Measurements from ENCODE around the gene INO80. TPM values are rescaled to one million over a fixed set of nuclear protein-coding genes. Genes with fewer than 3 reads are reported as not detected.

INO80 gene
- total RNA-seq, 2 experiments from 2014 or later: 22.2 to 25.1 TPM

DNA sequence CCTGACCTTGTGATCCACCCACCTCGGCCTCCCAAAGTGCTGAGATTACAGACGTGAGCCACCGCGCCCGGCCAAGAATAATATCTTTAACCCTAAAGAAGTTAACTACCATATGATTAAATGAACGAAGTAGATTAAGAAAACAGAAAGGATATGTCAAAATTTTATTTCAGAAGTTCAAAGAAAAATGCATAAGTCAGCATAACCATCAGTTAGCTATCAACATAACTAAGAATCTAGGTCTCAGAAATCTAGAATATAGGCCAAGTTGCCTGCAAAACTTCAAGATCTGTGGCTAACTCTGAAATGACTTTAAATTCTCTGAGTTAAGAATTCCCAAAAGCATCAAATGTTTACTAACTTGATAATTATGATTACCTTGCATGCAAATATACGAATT is 38.0 kb downstream of the INO80 start:
- ChIA-PET CTCF (interaction anchor here (0.6 to 1.5 kb wide), 3 partner anchors 57 to 771 kb away, joined by 3 to 4 read pairs (median 3); no protein-coding TSS in a partner anchor), POLR2A (interaction anchor here (0.8 kb wide), 1 partner anchor 149 kb away, joined by 3 read pairs; no protein-coding TSS in a partner anchor)
- Mint-ChIP-seq H3K4me3 (no peak overlapping the region), H3K36me3 (ENCODE audit: low read depth) (peaks cover 51% of the 10 kb centered on the region), H3K9me3 (ENCODE audit: low read depth) (no peaks in the 10 kb centered on the region), H3K27ac (no peak overlapping the region), H3K4me1 (no peaks in the 10 kb centered on the region), H3K27me3 (no peaks in the 10 kb centered on the region)
- no peak for ATAC-seq
- intact Hi-C loops (cut with DNase I, micrococcal nuclease): no loop called here
- DNase-seq: no peak

DNA sequence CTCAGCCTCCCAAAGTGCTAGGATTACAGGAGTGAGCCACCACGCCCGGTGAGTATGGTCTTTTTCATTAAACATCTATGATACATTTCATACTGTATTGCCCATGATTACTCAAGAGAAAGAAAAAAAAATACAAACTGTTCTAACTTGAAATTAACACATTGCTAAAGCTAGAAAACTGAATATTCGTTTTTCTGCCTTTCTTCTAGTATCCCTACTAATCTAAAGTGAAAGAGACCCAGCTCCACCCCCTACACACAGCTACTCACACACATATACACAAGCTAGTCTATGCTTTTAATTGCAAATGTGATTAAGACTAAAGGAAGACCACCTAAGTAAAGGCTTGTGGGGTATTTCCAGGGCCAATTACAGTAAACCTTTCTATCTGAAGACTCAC is 43.1 kb downstream of the INO80 start:
- H3K9me3 Mint-ChIP-seq (ENCODE audit: low read depth): no peaks in the 10 kb centered on the region
- intact Hi-C loops (cut with DNase I, micrococcal nuclease): no loop called here
- no peak overlapping the region for H3K4me3 Mint-ChIP-seq
- H3K4me1 Mint-ChIP-seq: no peaks in the 10 kb centered on the region
- ChIA-PET CTCF (interaction anchor here (0.7 kb wide), 1 partner anchor 9 kb away, joined by 3 read pairs; no protein-coding TSS in a partner anchor), POLR2A (no interaction called here)
- no peak overlapping the region for H3K27ac Mint-ChIP-seq
- no peak for DNase-seq
- no peaks in the 10 kb centered on the region for H3K27me3 Mint-ChIP-seq
- ATAC-seq: no peak
- peaks cover 50% of the 10 kb centered on the region for H3K36me3 Mint-ChIP-seq (ENCODE audit: low read depth)

- no peak overlapping the region for H3K27ac Mint-ChIP-seq
- no peaks in the 10 kb centered on the region for H3K27me3 Mint-ChIP-seq
- ATAC-seq (no peak), DNase-seq (no peak)
- CTCF ChIA-PET: interaction anchor here (0.6 kb wide), 1 partner anchor 213 kb away, joined by 4 read pairs; no protein-coding TSS in a partner anchor
- POLR2A ChIA-PET: no interaction called here
- H3K4me3 Mint-ChIP-seq: no peak overlapping the region
- H3K4me1 Mint-ChIP-seq: no peaks in the 10 kb centered on the region
- intact Hi-C loops (cut with DNase I, micrococcal nuclease): no loop called here
- no peaks in the 10 kb centered on the region for H3K9me3 Mint-ChIP-seq (ENCODE audit: low read depth)
- peaks cover 58% of the 10 kb centered on the region for H3K36me3 Mint-ChIP-seq (ENCODE audit: low read depth)
These were observed 44.1 kb downstream of the INO80 start for GRCh38 chr15:41072013-41072412.

DNA sequence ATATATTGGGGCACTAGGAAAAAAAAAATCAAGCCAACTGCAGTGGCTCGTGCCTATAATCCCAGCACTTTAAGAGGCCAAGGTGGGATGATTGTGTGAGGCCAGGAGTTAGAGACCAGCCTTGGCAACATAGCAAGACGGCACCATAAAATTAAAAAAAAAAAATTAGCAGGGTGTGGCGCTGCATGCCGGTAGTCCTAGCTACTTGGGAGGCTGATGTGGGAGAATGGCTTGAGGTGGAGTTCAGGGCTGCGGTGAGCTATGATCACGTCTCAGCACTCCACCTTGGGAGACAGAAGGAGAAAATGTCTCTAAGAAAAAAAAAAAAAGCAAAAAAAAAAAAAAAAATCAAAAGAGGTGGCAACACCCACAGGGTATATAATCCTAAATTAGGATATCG is 49.6 kb downstream of the INO80 start:
- no peak for ATAC-seq
- ChIA-PET CTCF (interaction anchor here (0.6 to 0.8 kb wide), 2 partner anchors 118 to 156 kb away, joined by 3 read pairs; no protein-coding TSS in a partner anchor), POLR2A (no interaction called here)
- Mint-ChIP-seq H3K36me3 (ENCODE audit: low read depth) (peaks cover 73% of the 10 kb centered on the region), H3K4me3 (no peak overlapping the region), H3K4me1 (no peaks in the 10 kb centered on the region), H3K27me3 (no peaks in the 10 kb centered on the region), H3K9me3 (ENCODE audit: low read depth) (peaks cover 2% of the 10 kb centered on the region), H3K27ac (no peak overlapping the region)
- intact Hi-C loops (cut with DNase I, micrococcal nuclease): no loop called here
- DNase-seq: no peak

- DNase-seq: no peak
- H3K4me3 Mint-ChIP-seq: no peak overlapping the region
- ATAC-seq: no peak
- H3K27ac Mint-ChIP-seq: no peak overlapping the region
- H3K4me1 Mint-ChIP-seq: no peaks in the 10 kb centered on the region
- POLR2A ChIA-PET: no interaction called here
- CTCF ChIA-PET: no interaction called here
- peaks cover 2% of the 10 kb centered on the region for H3K9me3 Mint-ChIP-seq (ENCODE audit: low read depth)
- H3K36me3 Mint-ChIP-seq (ENCODE audit: low read depth): peaks cover 73% of the 10 kb centered on the region
- intact Hi-C loops (cut with DNase I, micrococcal nuclease): no loop called here
- no peaks in the 10 kb centered on the region for H3K27me3 Mint-ChIP-seq
These were observed 54.4 kb downstream of the INO80 start for GRCh38 chr15:41061667-41062066.

- no peak overlapping the region for H3K4me3 Mint-ChIP-seq
- peaks cover 75% of the 10 kb centered on the region for H3K36me3 Mint-ChIP-seq (ENCODE audit: low read depth)
- peaks cover 2% of the 10 kb centered on the region for H3K9me3 Mint-ChIP-seq (ENCODE audit: low read depth)
- peak overlapping the region; percentile 47 for H3K27ac Mint-ChIP-seq
- CTCF ChIA-PET: no interaction called here
- POLR2A ChIA-PET: no interaction called here
- H3K27me3 Mint-ChIP-seq: no peaks in the 10 kb centered on the region
- no peaks in the 10 kb centered on the region for H3K4me1 Mint-ChIP-seq
- DNase-seq (no peak), ATAC-seq (no peak)
- intact Hi-C loops (cut with DNase I, micrococcal nuclease): no loop called here
These were observed 55.6 kb downstream of the INO80 start for GRCh38 chr15:41060505-41060904.

DNA sequence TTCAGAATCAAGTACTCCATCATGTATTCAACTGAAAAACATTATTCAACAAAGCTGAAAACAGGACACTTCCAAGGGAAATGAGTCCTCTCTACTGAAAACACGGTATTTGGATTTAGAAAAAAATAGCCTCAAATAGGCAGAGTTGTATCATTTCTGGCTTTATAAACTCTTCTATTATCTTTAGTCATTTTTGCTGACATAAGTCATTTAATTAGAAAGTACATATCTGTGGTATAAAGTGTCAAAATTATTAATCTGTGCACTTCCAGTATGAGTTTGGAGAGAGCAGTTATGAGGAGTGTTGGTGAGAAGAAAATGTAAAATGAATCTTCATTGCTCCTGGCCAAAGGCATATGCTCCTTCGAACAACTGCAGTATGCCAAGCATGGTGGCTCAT is 59.3 kb downstream of the INO80 start:
- no peak overlapping the region for H3K27ac Mint-ChIP-seq
- peaks cover 63% of the 10 kb centered on the region for H3K36me3 Mint-ChIP-seq (ENCODE audit: low read depth)
- ChIA-PET CTCF (no interaction called here), POLR2A (no interaction called here)
- DNase-seq: no peak
- no peak overlapping the region for H3K4me3 Mint-ChIP-seq
- no peaks in the 10 kb centered on the region for H3K27me3 Mint-ChIP-seq
- intact Hi-C loops (cut with DNase I, micrococcal nuclease): no loop called here
- ATAC-seq: no peak
- H3K9me3 Mint-ChIP-seq (ENCODE audit: low read depth): peaks cover 2% of the 10 kb centered on the region
- no peaks in the 10 kb centered on the region for H3K4me1 Mint-ChIP-seq

DNA sequence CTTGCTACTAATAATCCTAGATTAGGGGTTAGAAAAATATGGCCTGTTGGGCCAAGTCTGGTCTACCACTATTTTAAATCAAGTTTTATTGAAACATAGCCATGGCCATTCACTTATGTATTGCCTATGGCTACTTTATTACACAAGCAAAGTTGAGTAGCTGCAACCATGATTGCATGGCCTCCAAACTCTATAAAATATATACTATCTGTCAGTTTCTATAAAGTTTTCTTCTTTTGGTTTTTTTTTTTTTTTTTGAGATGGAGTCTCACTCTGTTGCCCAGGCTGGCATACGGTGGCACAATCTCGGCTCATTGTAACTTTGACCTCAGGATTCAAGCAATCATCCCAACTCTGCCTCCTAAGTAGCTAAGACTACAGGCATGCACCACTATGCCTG is 60.4 kb downstream of the INO80 start:
- ChIA-PET POLR2A (no interaction called here), CTCF (interaction anchor here (0.8 kb wide), 1 partner anchor 12 kb away, joined by 3 read pairs; no protein-coding TSS in a partner anchor)
- no peak for ATAC-seq
- Mint-ChIP-seq H3K9me3 (ENCODE audit: low read depth) (no peaks in the 10 kb centered on the region), H3K36me3 (ENCODE audit: low read depth) (peaks cover 61% of the 10 kb centered on the region), H3K4me1 (no peaks in the 10 kb centered on the region), H3K27me3 (no peaks in the 10 kb centered on the region), H3K27ac (no peak overlapping the region), H3K4me3 (no peak overlapping the region)
- DNase-seq: no peak
- intact Hi-C loops (cut with DNase I, micrococcal nuclease): no loop called here

DNA sequence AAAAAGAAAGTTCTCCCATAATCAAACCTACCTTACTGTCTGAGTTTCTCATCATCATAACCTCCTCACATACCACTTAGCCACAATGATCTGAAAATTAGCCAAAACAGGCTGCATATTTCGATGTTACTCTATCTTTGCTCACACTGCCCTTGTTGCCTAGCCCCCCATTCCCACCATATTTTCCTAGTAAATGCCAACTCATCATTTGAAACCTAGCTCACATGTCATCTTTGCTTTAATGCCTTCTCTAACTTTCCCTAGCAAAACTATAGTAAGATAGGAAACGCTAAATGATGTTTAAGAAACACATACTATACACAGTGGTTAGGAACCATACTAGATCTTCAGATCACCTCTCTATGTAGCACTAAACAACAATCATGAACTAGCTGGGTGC is 64.9 kb downstream of the INO80 start:
- no peaks in the 10 kb centered on the region for H3K27me3 Mint-ChIP-seq
- DNase-seq: no peak
- H3K9me3 Mint-ChIP-seq (ENCODE audit: low read depth): no peaks in the 10 kb centered on the region
- peaks cover 62% of the 10 kb centered on the region for H3K36me3 Mint-ChIP-seq (ENCODE audit: low read depth)
- H3K4me3 Mint-ChIP-seq: no peak overlapping the region
- H3K4me1 Mint-ChIP-seq: no peaks in the 10 kb centered on the region
- intact Hi-C loops (cut with DNase I, micrococcal nuclease): no loop called here
- ChIA-PET CTCF (interaction anchor here (0.6 to 1.1 kb wide), 2 partner anchors 9 to 20 kb away, joined by 3 to 4 read pairs; no protein-coding TSS in a partner anchor), POLR2A (no interaction called here)
- H3K27ac Mint-ChIP-seq: no peak overlapping the region
- ATAC-seq: no peak

DNA sequence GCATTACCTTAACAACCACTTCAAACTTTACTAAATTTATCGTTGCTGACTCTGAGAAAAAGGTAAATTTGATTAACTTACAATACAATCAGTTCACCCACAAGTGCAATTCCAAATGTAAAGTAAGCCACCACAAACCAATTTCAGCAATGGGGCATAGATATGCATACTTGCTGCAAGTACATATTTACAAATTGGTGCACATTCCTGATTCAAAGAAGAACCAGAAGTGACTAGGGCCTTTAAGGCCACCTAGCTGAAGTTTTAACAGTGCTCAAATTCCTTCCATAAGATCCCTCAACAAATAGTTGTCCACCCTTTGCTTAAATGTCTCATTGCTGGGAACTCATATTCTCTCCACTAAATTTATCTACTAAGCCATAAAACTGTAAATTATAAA is 67.2 kb downstream of the INO80 start:
- Mint-ChIP-seq H3K36me3 (ENCODE audit: low read depth) (peaks cover 56% of the 10 kb centered on the region), H3K27me3 (no peaks in the 10 kb centered on the region), H3K4me1 (no peaks in the 10 kb centered on the region), H3K9me3 (ENCODE audit: low read depth) (no peaks in the 10 kb centered on the region), H3K27ac (no peak overlapping the region), H3K4me3 (no peak overlapping the region)
- ATAC-seq (no peak), DNase-seq (no peak)
- POLR2A ChIA-PET: no interaction called here
- CTCF ChIA-PET: interaction anchor here (0.5 kb wide), 1 partner anchor 31 kb away, joined by 3 read pairs; no protein-coding TSS in a partner anchor
- intact Hi-C loops (cut with DNase I, micrococcal nuclease): no loop called here

GRCh38 chr15:41048397-41048796 is 67.7 kb downstream of the INO80 start:
- Mint-ChIP-seq H3K4me3 (no peak overlapping the region), H3K9me3 (ENCODE audit: low read depth) (no peaks in the 10 kb centered on the region), H3K4me1 (no peaks in the 10 kb centered on the region), H3K27ac (no peak overlapping the region), H3K36me3 (ENCODE audit: low read depth) (peaks cover 57% of the 10 kb centered on the region), H3K27me3 (no peaks in the 10 kb centered on the region)
- ChIA-PET CTCF (interaction anchor here (0.5 kb wide), 1 partner anchor 30 kb away, joined by 3 read pairs; no protein-coding TSS in a partner anchor), POLR2A (no interaction called here)
- DNase-seq: no peak
- intact Hi-C loops (cut with DNase I, micrococcal nuclease): no loop called here
- no peak for ATAC-seq

DNA sequence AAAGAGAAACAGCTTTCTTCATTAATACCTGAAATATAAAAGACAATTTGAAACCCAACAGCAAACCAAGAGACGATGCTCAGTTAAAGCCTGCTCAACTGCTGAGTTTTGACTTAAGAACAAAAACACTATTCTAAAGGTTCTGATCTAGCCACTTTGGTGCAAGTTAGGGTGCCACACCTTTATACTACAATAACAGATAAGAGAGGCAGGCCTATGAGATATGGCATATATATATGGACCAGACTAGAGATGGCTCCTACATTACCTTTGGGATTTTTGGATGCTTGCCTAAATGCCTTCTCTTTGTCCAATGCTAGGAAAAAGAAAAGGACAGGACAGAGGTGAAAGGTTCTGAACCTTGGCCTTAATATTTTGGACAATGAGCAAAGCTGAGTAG is 68.6 kb downstream of the INO80 start:
- ATAC-seq (no peak), DNase-seq (no peak)
- Mint-ChIP-seq H3K27me3 (no peaks in the 10 kb centered on the region), H3K4me1 (no peaks in the 10 kb centered on the region), H3K27ac (no peak overlapping the region), H3K36me3 (ENCODE audit: low read depth) (peaks cover 57% of the 10 kb centered on the region), H3K9me3 (ENCODE audit: low read depth) (no peaks in the 10 kb centered on the region), H3K4me3 (no peak overlapping the region)
- ChIA-PET POLR2A (no interaction called here), CTCF (no interaction called here)
- intact Hi-C loops (cut with DNase I, micrococcal nuclease): no loop called here

Data from activated CD4-positive, alpha-beta T cell treated with anti-CD3 and anti-CD28 coated beads for 36 hours (primary cell).